ENCODE measurements around the gene ARAP1.

ARAP1 gene

GRCh38 chr11:72719551-72719950 is 32.7 kb downstream of the ARAP1 start:
- POLR2A ChIA-PET, result no interaction called here
- WGBS (ENCODE audit: insufficient coverage), result 90% methylated on average over 2 of the region's 4 CpGs
- DNase-seq, result no peak
- peak overlapping the region; percentile 35 to 88 for H3K27ac ChIP-seq (ENCODE audit: insufficient read depth in 1 of 2, low read depth in 1 of 2, low read length in 2 of 2, poor library complexity in 1 of 2, severe bottlenecking in 2 of 2)
- H3K9me3 ChIP-seq (ENCODE audit: control extremely low read depth in 1 of 5, control insufficient read depth in 4 of 5, insufficient read depth in 2 of 5, low read depth in 1 of 5, low read length in 4 of 5), result no peaks in the 10 kb centered on the region
- peak overlapping the region in 3 of 7 experiments; percentile 21 to 80 (median 28) for H3K4me3 ChIP-seq (ENCODE audit: control insufficient read depth in 1 of 7, extremely low read depth in 1 of 7, insufficient read depth in 4 of 7, low read depth in 2 of 7, low read length in 6 of 7)
- H3K36me3 ChIP-seq (ENCODE audit: control insufficient read depth in 4 of 4, insufficient read depth in 4 of 4, low read length in 3 of 4), result peaks cover under 1 to 62% (median 14%) of the 10 kb centered on the region in 4 experiments
- CTCF ChIA-PET, result interaction anchor here (1.3 to 2.6 kb wide), 2 partner anchors 9 to 129 kb away, joined by 3 to 5 read pairs; no protein-coding TSS in a partner anchor
- H3K4me1 ChIP-seq (ENCODE audit: control extremely low read depth in 1 of 4, control insufficient read depth in 4 of 4, insufficient read depth in 4 of 4, low read length in 3 of 4), result peaks cover 19 to 64% (median 55%) of the 10 kb centered on the region in 4 experiments
- H3K27me3 ChIP-seq (replicated peaks in 2 of 5; ENCODE audit: control insufficient read depth in 4 of 5, insufficient read depth in 5 of 5, low read length in 4 of 5), result no peaks in the 10 kb centered on the region

GRCh38 chr11:72719144-72719543 is 33.1 kb downstream of the ARAP1 start:
- CTCF ChIA-PET, result interaction anchor here (1.3 to 2.6 kb wide), 2 partner anchors 9 to 129 kb away, joined by 3 to 5 read pairs; no protein-coding TSS in a partner anchor
- H3K9me3 ChIP-seq (ENCODE audit: control extremely low read depth in 1 of 5, control insufficient read depth in 4 of 5, insufficient read depth in 2 of 5, low read depth in 1 of 5, low read length in 4 of 5), result no peaks in the 10 kb centered on the region
- WGBS (ENCODE audit: insufficient coverage), result 27% methylated on average over 2 of the region's 2 CpGs
- peak in 2 of 3 donors; percentile 31 to 35 for DNase-seq
- H3K4me1 ChIP-seq (ENCODE audit: control extremely low read depth in 1 of 4, control insufficient read depth in 4 of 4, insufficient read depth in 4 of 4, low read length in 3 of 4), result peaks cover 19 to 61% (median 55%) of the 10 kb centered on the region in 4 experiments
- POLR2A ChIA-PET, result no interaction called here
- peak overlapping the region in 1 of 7 experiments; percentile 80 for H3K4me3 ChIP-seq (ENCODE audit: control insufficient read depth in 1 of 7, extremely low read depth in 1 of 7, insufficient read depth in 4 of 7, low read depth in 2 of 7, low read length in 6 of 7)
- H3K27me3 ChIP-seq (replicated peaks in 2 of 5; ENCODE audit: control insufficient read depth in 4 of 5, insufficient read depth in 5 of 5, low read length in 4 of 5), result no peaks in the 10 kb centered on the region
- peak overlapping the region in 1 of 2 experiments; percentile 88 for H3K27ac ChIP-seq (ENCODE audit: insufficient read depth in 1 of 2, low read depth in 1 of 2, low read length in 2 of 2, poor library complexity in 1 of 2, severe bottlenecking in 2 of 2)
- H3K36me3 ChIP-seq (ENCODE audit: control insufficient read depth in 4 of 4, insufficient read depth in 4 of 4, low read length in 3 of 4), result peaks cover 4 to 62% (median 16%) of the 10 kb centered on the region in 4 experiments

GRCh38 chr11:72718101-72718501 is 34.1 kb downstream of the ARAP1 start:
- Histone ChIP-seq H3K4me3 (ENCODE audit: control insufficient read depth in 1 of 7, extremely low read depth in 1 of 7, insufficient read depth in 4 of 7, low read depth in 2 of 7, low read length in 6 of 7) (no peak overlapping the region), H3K36me3 (ENCODE audit: control insufficient read depth in 4 of 4, insufficient read depth in 4 of 4, low read length in 3 of 4) (peaks cover 4 to 57% (median 19%) of the 10 kb centered on the region in 4 experiments), H3K4me1 (ENCODE audit: control extremely low read depth in 1 of 4, control insufficient read depth in 4 of 4, insufficient read depth in 4 of 4, low read length in 3 of 4) (peaks cover 16 to 53% (median 51%) of the 10 kb centered on the region in 4 experiments), H3K9me3 (ENCODE audit: control extremely low read depth in 1 of 5, control insufficient read depth in 4 of 5, insufficient read depth in 2 of 5, low read depth in 1 of 5, low read length in 4 of 5) (no peaks in the 10 kb centered on the region), H3K27me3 (replicated peaks in 2 of 5; ENCODE audit: control insufficient read depth in 4 of 5, insufficient read depth in 5 of 5, low read length in 4 of 5) (no peaks in the 10 kb centered on the region), H3K27ac (ENCODE audit: insufficient read depth in 1 of 2, low read depth in 1 of 2, low read length in 2 of 2, poor library complexity in 1 of 2, severe bottlenecking in 2 of 2) (no peak overlapping the region)
- DNase-seq, result no peak
- 80% methylated on average over 7 of the region's 9 CpGs for WGBS (ENCODE audit: insufficient coverage)
- POLR2A ChIA-PET, result no interaction called here
- CTCF ChIA-PET, result interaction anchor here (1.3 to 3.0 kb wide), 3 partner anchors 10 to 128 kb away, joined by 3 to 6 read pairs (median 5); no protein-coding TSS in a partner anchor

- no peak overlapping the region for H3K27ac ChIP-seq (ENCODE audit: insufficient read depth in 1 of 2, low read depth in 1 of 2, low read length in 2 of 2, poor library complexity in 1 of 2, severe bottlenecking in 2 of 2)
Observed at GRCh38 chr11:72716788-72717435, 35.3 kb downstream of the ARAP1 start.

GRCh38 chr11:72716290-72716689 is 35.9 kb downstream of the ARAP1 start:
- Histone ChIP-seq H3K27me3 (replicated peaks in 2 of 5; ENCODE audit: control insufficient read depth in 4 of 5, insufficient read depth in 5 of 5, low read length in 4 of 5) (no peaks in the 10 kb centered on the region), H3K9me3 (ENCODE audit: control extremely low read depth in 1 of 5, control insufficient read depth in 4 of 5, insufficient read depth in 2 of 5, low read depth in 1 of 5, low read length in 4 of 5) (no peaks in the 10 kb centered on the region), H3K4me3 (ENCODE audit: control insufficient read depth in 1 of 7, extremely low read depth in 1 of 7, insufficient read depth in 4 of 7, low read depth in 2 of 7, low read length in 6 of 7) (no peak overlapping the region), H3K36me3 (ENCODE audit: control insufficient read depth in 4 of 4, insufficient read depth in 4 of 4, low read length in 3 of 4) (peaks cover 4 to 73% (median 29%) of the 10 kb centered on the region in 4 experiments), H3K4me1 (ENCODE audit: control extremely low read depth in 1 of 4, control insufficient read depth in 4 of 4, insufficient read depth in 4 of 4, low read length in 3 of 4) (peaks cover 12 to 35% (median 35%) of the 10 kb centered on the region in 4 experiments), H3K27ac (ENCODE audit: insufficient read depth in 1 of 2, low read depth in 1 of 2, low read length in 2 of 2, poor library complexity in 1 of 2, severe bottlenecking in 2 of 2) (no peak overlapping the region)
- peak in 2 of 3 donors; percentile 20 to 43 for DNase-seq
- ChIA-PET POLR2A (no interaction called here), CTCF (interaction anchor here (0.6 to 3.0 kb wide), 7 partner anchors 9 to 186 kb away, joined by 3 to 7 read pairs (median 4); no protein-coding TSS in a partner anchor)
- 92% methylated on average over 7 of the region's 7 CpGs for WGBS (ENCODE audit: insufficient coverage)

More at GRCh38 chr11:72716788-72717435, 35.3 kb downstream of the ARAP1 start:
- ChIA-PET CTCF (interaction anchor here (0.6 to 3.0 kb wide), 7 partner anchors 8 to 186 kb away, joined by 3 to 7 read pairs (median 5); no protein-coding TSS in a partner anchor), POLR2A (no interaction called here)
- DNase-seq, result no peak
- no peaks in the 10 kb centered on the region for H3K9me3 ChIP-seq (ENCODE audit: control extremely low read depth in 1 of 5, control insufficient read depth in 4 of 5, insufficient read depth in 2 of 5, low read depth in 1 of 5, low read length in 4 of 5)
- peaks cover 12 to 41% (median 41%) of the 10 kb centered on the region in 4 experiments for H3K4me1 ChIP-seq (ENCODE audit: control extremely low read depth in 1 of 4, control insufficient read depth in 4 of 4, insufficient read depth in 4 of 4, low read length in 3 of 4)
- 92% methylated on average over 14 of the region's 14 CpGs for WGBS (ENCODE audit: insufficient coverage)
- H3K36me3 ChIP-seq (ENCODE audit: control insufficient read depth in 4 of 4, insufficient read depth in 4 of 4, low read length in 3 of 4), result peaks cover 4 to 68% (median 25%) of the 10 kb centered on the region in 4 experiments
- no peaks in the 10 kb centered on the region for H3K27me3 ChIP-seq (replicated peaks in 2 of 5; ENCODE audit: control insufficient read depth in 4 of 5, insufficient read depth in 5 of 5, low read length in 4 of 5)
- no peak overlapping the region for H3K4me3 ChIP-seq (ENCODE audit: control insufficient read depth in 1 of 7, extremely low read depth in 1 of 7, insufficient read depth in 4 of 7, low read depth in 2 of 7, low read length in 6 of 7)

GRCh38 chr11:72712841-72713240 is 39.4 kb downstream of the ARAP1 start:
- H3K27ac ChIP-seq (ENCODE audit: insufficient read depth in 1 of 2, low read depth in 1 of 2, low read length in 2 of 2, poor library complexity in 1 of 2, severe bottlenecking in 2 of 2), result no peak overlapping the region
- ChIA-PET POLR2A (no interaction called here), CTCF (no interaction called here)
- H3K36me3 ChIP-seq (ENCODE audit: control insufficient read depth in 4 of 4, insufficient read depth in 4 of 4, low read length in 3 of 4), result peaks cover 10 to 85% (median 49%) of the 10 kb centered on the region in 4 experiments
- H3K27me3 ChIP-seq (replicated peaks in 2 of 5; ENCODE audit: control insufficient read depth in 4 of 5, insufficient read depth in 5 of 5, low read length in 4 of 5), result no peaks in the 10 kb centered on the region
- 95% methylated on average over 7 of the region's 10 CpGs for WGBS (ENCODE audit: insufficient coverage)
- H3K4me3 ChIP-seq (ENCODE audit: control insufficient read depth in 1 of 7, extremely low read depth in 1 of 7, insufficient read depth in 4 of 7, low read depth in 2 of 7, low read length in 6 of 7), result no peak overlapping the region
- H3K9me3 ChIP-seq (ENCODE audit: control extremely low read depth in 1 of 5, control insufficient read depth in 4 of 5, insufficient read depth in 2 of 5, low read depth in 1 of 5, low read length in 4 of 5), result no peaks in the 10 kb centered on the region
- no peak for DNase-seq
- H3K4me1 ChIP-seq (ENCODE audit: control extremely low read depth in 1 of 4, control insufficient read depth in 4 of 4, insufficient read depth in 4 of 4, low read length in 3 of 4), result peaks cover 0 to under 1% (median under 1%) of the 10 kb centered on the region in 4 experiments

- Histone ChIP-seq H3K4me3 (ENCODE audit: control insufficient read depth in 1 of 7, extremely low read depth in 1 of 7, insufficient read depth in 4 of 7, low read depth in 2 of 7, low read length in 6 of 7) (no peak overlapping the region), H3K27me3 (replicated peaks in 2 of 5; ENCODE audit: control insufficient read depth in 4 of 5, insufficient read depth in 5 of 5, low read length in 4 of 5) (no peaks in the 10 kb centered on the region), H3K4me1 (ENCODE audit: control extremely low read depth in 1 of 4, control insufficient read depth in 4 of 4, insufficient read depth in 4 of 4, low read length in 3 of 4) (no peaks in the 10 kb centered on the region), H3K27ac (ENCODE audit: insufficient read depth in 1 of 2, low read depth in 1 of 2, low read length in 2 of 2, poor library complexity in 1 of 2, severe bottlenecking in 2 of 2) (no peak overlapping the region), H3K9me3 (ENCODE audit: control extremely low read depth in 1 of 5, control insufficient read depth in 4 of 5, insufficient read depth in 2 of 5, low read depth in 1 of 5, low read length in 4 of 5) (no peaks in the 10 kb centered on the region), H3K36me3 (ENCODE audit: control insufficient read depth in 4 of 4, insufficient read depth in 4 of 4, low read length in 3 of 4) (peaks cover 12 to 85% (median 52%) of the 10 kb centered on the region in 4 experiments)
- ChIA-PET CTCF (no interaction called here), POLR2A (no interaction called here)
- WGBS (ENCODE audit: insufficient coverage), result 98% methylated on average over 8 of the region's 26 CpGs
- DNase-seq, result no peak
Observed at GRCh38 chr11:72712168-72712751, 39.9 kb downstream of the ARAP1 start.

Data from common myeloid progenitor, CD34-positive (primary cell).